Pancreas (tissue), 10 donors: ENCODE measurements around the gene PCSK4. TPM values are rescaled to one million over a fixed set of nuclear protein-coding genes. Genes with fewer than 3 reads are reported as not detected.

Experiments used
- ATAC-seq, 4 donors: fragments of 200-7000 bp; cut with Tn5 transposase; one replicate each; pipeline versions ENCODE4 v1.8.0 to v1.9.1; 2020; ENCODE audit warnings: mild to moderate bottlenecking in 4 of 4, moderate library complexity in 4 of 4
- DNase-seq, 6 donors: peaks; one replicate each; pipeline ENCODE4 v3.0.0-alpha.2; 2020
- FAIRE-seq: peaks from 2 replicates; lab custom pipeline; 2012; peaks lifted over from hg19 to GRCh38; lab: Jason Lieb, UNC
- H3K27ac ChIP-seq, 4 donors: fragments of 200-600 bp; sonication (generic); 1 replicate in 3 of 4; 2 replicates in 1 of 4; pipeline versions ENCODE4 v1.5.0 to v1.8.0; 2020
- H3K27me3 ChIP-seq, 4 donors: fragments of 200-600 bp; one replicate each; pipeline ENCODE4 v1.8.0; 2021
- H3K36me3 ChIP-seq, 3 donors: fragments of 200-600 bp; sonication (generic) in 1 of 3; one replicate each; pipeline versions ENCODE4 v1.5.0 to v1.8.0; 2020 to 2021
- H3K4me1 ChIP-seq, 3 donors: fragments of 200-600 bp; one replicate each; pipeline ENCODE4 v1.8.0; 2021
- H3K4me3 ChIP-seq, 4 donors: fragments of 200-600 bp; sonication (generic) in 2 of 4; one replicate each; pipeline versions ENCODE4 v1.5.0 to v1.8.0; 2020 to 2021
- H3K9me3 ChIP-seq, 4 donors: fragments of 200-600 bp; one replicate each; pipeline ENCODE4 v1.8.0; 2021
- WGBS, 2 donors: extraction: QIAGEN DNeasy Blood & Tissue Kit; methylation state at CpG; one replicate each; pipeline ENCODE4 v1.1.7; 2013; 5-methylcytosine and 5-hydroxymethylcytosine counted together
- intact Hi-C, 3 donors: fragments of 100-400 bp; cut with DNase I; formaldehyde crosslinking; loops; one replicate each; pipeline versions ENCODE4 v1.11.1 to v1.14.2; 2022
- polyA plus RNA-seq, 2 donors: library from polyadenylated mRNA; stranded (reverse); fragments of 200-250 nt; gene quantifications; one replicate each; pipeline ENCODE4 v1.2.3, GENCODE V29; 2013
- total RNA-seq, 6 donors: library from RNA; stranded (reverse); fragmentation: NEBNext Ultra II Directional in 4 of 6; extraction: Animal tissue kit (Norgen Biotek cat#: 25700) in 4 of 6; gene quantifications; one replicate each; pipeline versions ENCODE4 v1.2.1 to v1.2.4, GENCODE V29; 2021 to 2023
- TF ChIP-seq, protein P1 (sequence below), 4 donors: fragments of 200-600 bp; sonication (generic) in 3 of 4; IDR thresholded peaks; one replicate each; pipeline versions ENCODE4 v1.5.0 to v1.8.0; 2021; ENCODE audit warnings: antibody characterized with exemption in 4 of 4
- donor health status: healthy with polysubstance abuse.
- donor health status: DM: no; HTN: no; CAD: no; lungs with moderate emphysema.
- donor health status: DM: no; HTN: no; CAD: no.
- donor health status: control.
- donor health status: control.
- donor health status: Bipolar disorder and iron deficiency.
- donor health status: DM: yes; HTN: yes; CAD: no.
- donor health status: DM: no; HTN: no; CAD: no.
- donor health status: DM: no; HTN: no; CAD: no.
- donor health status: DM: yes; HTN: yes; CAD: no.

PCSK4 gene
- total and polyA plus RNA-seq, 8 donors: 1.5 to 11.5 (median 2.4) TPM

DNA sequence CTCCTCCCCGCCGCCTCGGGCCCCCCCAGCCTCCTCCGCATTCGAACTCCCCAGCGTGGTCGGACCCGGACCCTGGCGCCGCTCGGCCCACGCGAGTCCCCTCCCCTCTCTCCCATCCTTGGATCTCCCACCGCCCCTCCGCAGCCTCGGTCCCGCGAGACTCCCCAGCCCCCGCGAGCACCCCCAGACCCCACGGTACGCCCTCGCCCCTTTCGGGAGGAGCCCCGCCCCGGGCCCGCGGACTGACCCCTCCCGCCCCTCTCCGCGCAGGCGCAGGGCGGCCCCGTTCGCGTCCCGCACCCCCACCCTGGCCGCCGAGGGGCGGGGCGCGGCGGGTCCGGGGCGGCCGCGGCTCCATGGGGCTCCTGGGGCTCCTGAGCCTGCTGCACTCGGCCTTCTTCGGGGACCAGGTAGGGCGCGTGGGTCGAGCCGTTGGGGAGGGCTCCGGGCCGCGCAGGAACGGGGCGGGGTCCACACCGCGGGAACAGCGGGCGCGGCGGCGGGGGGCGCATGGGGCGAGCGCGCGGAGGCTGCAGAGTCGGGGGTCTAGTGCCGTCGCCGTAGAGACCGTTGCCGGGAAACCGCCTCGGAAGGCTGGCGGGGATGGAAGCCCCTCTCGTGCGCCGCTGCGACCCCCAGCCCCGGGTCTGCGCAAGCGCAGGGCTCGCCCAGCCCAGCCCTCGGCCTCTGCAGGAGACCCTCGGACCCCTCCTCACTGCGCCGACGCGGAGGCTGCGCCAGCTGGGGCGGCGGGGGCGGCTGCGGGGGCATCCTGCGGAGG, 44.0 kb downstream of the PCSK4 start:
- H3K4me3 ChIP-seq: peak overlapping the region in 2 of 4 donors; percentile 27 to 30
- peaks cover 0 to 17% (median 3%) of the 10 kb centered on the region in 4 donors for H3K27me3 ChIP-seq
- DNase-seq: peak in 3 of 6 donors; percentile 13 to 84 (median 51)
- WGBS, 2 donors: 1 to 2% methylated on average over 66 to 99 of the region's 99 CpGs
- FAIRE-seq: no peak
- peaks cover under 1 to 10% (median 5%) of the 10 kb centered on the region in 3 donors for H3K36me3 ChIP-seq
- intact Hi-C loops: loop anchor here in 1 of 3 donors (10.0 kb wide), 1 partner anchor 69 kb away; the partner anchor contains the start of gene ADAMTSL5
- TF ChIP-seq, protein P1, sequence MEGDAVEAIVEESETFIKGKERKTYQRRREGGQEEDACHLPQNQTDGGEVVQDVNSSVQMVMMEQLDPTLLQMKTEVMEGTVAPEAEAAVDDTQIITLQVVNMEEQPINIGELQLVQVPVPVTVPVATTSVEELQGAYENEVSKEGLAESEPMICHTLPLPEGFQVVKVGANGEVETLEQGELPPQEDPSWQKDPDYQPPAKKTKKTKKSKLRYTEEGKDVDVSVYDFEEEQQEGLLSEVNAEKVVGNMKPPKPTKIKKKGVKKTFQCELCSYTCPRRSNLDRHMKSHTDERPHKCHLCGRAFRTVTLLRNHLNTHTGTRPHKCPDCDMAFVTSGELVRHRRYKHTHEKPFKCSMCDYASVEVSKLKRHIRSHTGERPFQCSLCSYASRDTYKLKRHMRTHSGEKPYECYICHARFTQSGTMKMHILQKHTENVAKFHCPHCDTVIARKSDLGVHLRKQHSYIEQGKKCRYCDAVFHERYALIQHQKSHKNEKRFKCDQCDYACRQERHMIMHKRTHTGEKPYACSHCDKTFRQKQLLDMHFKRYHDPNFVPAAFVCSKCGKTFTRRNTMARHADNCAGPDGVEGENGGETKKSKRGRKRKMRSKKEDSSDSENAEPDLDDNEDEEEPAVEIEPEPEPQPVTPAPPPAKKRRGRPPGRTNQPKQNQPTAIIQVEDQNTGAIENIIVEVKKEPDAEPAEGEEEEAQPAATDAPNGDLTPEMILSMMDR (IDR thresholded peaks at IDR 0.05): no peak
- H3K27ac ChIP-seq: no peak overlapping the region
- H3K4me1 ChIP-seq: peaks cover 0 to 13% (median 0%) of the 10 kb centered on the region in 3 donors
- no peaks in the 10 kb centered on the region for H3K9me3 ChIP-seq
- ATAC-seq: peak in 2 of 4 donors; percentile 27 to 34

DNA sequence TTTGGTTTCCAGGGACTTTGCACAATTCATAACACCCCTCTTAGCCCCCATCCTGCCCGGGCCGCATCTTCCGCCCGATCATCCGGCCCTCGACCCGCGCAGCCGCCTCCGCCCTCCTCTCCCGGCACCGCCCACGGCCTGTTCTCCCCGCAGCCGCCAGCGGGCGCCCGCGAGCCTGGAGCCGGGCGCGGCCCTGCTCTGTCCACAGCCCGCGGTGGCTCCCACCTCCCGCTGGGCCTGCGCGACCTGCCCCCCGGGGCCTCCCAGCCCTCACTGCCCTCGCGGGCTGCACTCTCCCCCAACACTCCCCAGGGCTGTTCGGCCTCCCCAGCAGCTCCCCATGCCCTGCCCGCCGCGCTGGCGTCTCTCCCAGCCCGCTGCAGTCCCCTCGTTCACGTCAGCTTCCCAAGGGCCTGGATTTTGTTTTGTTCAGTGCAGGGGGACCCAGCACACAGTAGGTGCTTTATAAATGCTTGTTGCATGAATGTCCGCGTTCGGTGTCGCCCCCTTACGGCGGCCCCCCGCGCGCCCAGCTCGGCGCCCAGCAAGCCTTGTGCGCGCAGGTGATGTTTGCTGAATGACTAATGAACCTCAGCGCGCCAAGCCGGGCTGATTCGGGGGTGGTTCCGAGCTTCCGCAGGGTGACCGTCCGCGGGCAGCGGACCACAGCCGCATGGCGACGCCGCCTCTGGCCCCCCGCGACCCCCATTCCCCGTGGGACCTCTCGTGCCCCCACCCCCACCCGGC, 44.8 kb downstream of the PCSK4 start:
- Histone ChIP-seq H3K27me3 (peaks cover 0 to 17% (median 3%) of the 10 kb centered on the region in 4 donors), H3K36me3 (peaks cover 8 to 18% (median 8%) of the 10 kb centered on the region in 3 donors), H3K4me1 (peaks cover 0 to 18% (median 0%) of the 10 kb centered on the region in 3 donors), H3K9me3 (no peaks in the 10 kb centered on the region), H3K27ac (no peak overlapping the region), H3K4me3 (peak overlapping the region in 2 of 4 donors; percentile 27 to 30)
- ATAC-seq (peak; percentile 88 to 97 (median 92)), FAIRE-seq (no peak), DNase-seq (peak in 5 of 6 donors; percentile 53 to 90 (median 76))
- 2% methylated on average over 65 to 70 of the region's 70 CpGs for WGBS, 2 donors
- TF ChIP-seq, protein P1 (IDR thresholded peaks at IDR 0.05): peak; percentile 86 to 96 (median 91)
- intact Hi-C loops: loop anchor here in 1 of 3 donors (10.0 kb wide), 1 partner anchor 69 kb away; the partner anchor contains the start of gene ADAMTSL5

DNA sequence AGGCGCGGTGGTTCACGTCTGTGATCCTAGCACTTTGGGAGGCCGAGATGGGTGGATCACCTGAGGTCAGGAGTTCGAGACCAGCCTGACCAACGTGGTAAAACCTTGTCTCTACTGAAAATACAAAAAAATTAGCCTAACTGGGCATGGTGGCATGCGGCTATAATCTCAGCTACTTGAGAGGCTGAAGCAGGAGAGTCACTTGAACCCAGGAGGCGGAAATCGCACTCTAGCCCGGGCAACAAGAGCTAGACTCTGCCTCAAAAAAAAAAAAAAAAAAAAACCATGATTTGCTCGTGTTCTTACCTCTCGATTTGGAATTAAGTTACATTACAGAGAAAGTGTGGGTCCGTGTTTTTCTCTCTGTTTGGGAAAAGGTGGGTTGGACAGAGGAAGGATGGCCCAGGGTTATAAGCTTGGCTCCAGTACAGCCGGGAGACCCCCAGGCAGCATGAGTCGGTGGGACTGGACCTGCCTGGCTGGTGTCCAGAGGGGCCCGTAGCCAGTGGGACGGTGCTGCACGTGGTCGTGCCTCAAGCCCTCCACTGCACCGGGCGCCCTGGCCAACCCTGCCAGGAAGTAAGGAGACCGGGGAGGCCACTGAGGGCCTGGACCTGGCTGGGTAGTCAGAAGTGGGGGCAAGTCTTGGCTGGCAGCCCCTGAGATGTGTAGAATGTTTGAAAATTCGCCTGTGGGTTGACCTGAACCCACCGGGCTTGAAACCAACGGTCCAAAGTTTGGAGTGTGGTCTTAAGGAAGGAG, 48.3 kb downstream of the PCSK4 start:
- H3K9me3 ChIP-seq: no peaks in the 10 kb centered on the region
- 89 to 91% methylated on average over 25 of the region's 25 CpGs for WGBS, 2 donors
- H3K27me3 ChIP-seq: peaks cover 0 to 7% (median 2%) of the 10 kb centered on the region in 4 donors
- H3K4me1 ChIP-seq: peaks cover 0 to 30% (median 6%) of the 10 kb centered on the region in 3 donors
- H3K4me3 ChIP-seq: no peak overlapping the region
- TF ChIP-seq, protein P1 (IDR thresholded peaks at IDR 0.05): no peak
- H3K27ac ChIP-seq: no peak overlapping the region
- intact Hi-C loops: loop anchor here in 1 of 3 donors (10.0 kb wide), 1 partner anchor 73 kb away; the partner anchor contains the start of gene ADAMTSL5
- H3K36me3 ChIP-seq: peaks cover 11 to 28% (median 16%) of the 10 kb centered on the region in 3 donors
- DNase-seq (peak in 1 of 6 donors; percentile 55), FAIRE-seq (no peak), ATAC-seq (no peak)

DNA sequence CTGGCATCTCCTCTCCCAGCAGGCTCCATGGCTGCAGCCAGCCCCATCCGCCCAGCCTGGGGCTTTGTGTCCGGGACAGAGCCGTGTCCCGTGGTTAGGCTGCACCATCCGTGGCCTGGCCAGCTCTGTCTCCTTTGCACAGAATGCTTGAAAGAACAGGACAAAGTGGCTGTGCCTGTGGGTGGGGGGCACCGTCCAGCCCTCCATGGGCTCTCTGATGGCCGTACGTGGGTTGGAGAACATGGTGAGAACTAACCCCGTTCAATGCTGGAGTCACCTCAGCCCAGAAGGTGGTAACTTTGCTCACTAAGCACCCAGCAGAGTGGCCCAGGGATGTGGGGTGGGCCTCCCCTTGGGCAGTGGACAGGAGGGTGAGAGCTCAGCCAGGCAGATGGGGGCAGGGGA, 49.1 kb downstream of the PCSK4 start:
- H3K27ac ChIP-seq: no peak overlapping the region
- H3K4me3 ChIP-seq: no peak overlapping the region
- intact Hi-C loops: loop anchor here in 1 of 3 donors (10.0 kb wide), 1 partner anchor 74 kb away; the partner anchor contains the start of gene ADAMTSL5
- ATAC-seq (no peak), DNase-seq (no peak), FAIRE-seq (no peak)
- no peaks in the 10 kb centered on the region for H3K9me3 ChIP-seq
- TF ChIP-seq, protein P1 (IDR thresholded peaks at IDR 0.05): no peak
- H3K36me3 ChIP-seq: peaks cover 11 to 28% (median 16%) of the 10 kb centered on the region in 3 donors
- H3K4me1 ChIP-seq: peaks cover 0 to 23% (median 6%) of the 10 kb centered on the region in 3 donors
- no peaks in the 10 kb centered on the region for H3K27me3 ChIP-seq
- 85 to 90% methylated on average over 9 of the region's 9 CpGs for WGBS, 2 donors
